AG20443 (cell line): ENCODE measurements around the gene ROM1.
"Not testable (repeated sequence)": the region's sequence is repeated elsewhere in the genome, so short reads cannot be mapped to it uniquely, and the experiment has no call there.

Source experiments
- DNase-seq: peaks from one replicate; pipeline ENCODE4 v3.0.0; 2012; ENCODE audit warnings: low spot score, mixed read lengths

ROM1 gene

GRCh38 chr11:62610403-62610802 lies 2.7 kb upstream of the ROM1 start:
- no peak for DNase-seq

- DNase-seq, result no peak
Measured at GRCh38 chr11:62610814-62611704, 2.0 kb upstream of the ROM1 start.

- DNase-seq, result peak; percentile 75
Measured at GRCh38 chr11:62611705-62612365, 1.2 kb upstream of the ROM1 start.

GRCh38 chr11:62613291-62613778 lies 278 bp downstream of the ROM1 start:
- DNase-seq, result no peak

- DNase-seq, result no peak
Measured at GRCh38 chr11:62614275-62614674, 1.2 kb downstream of the ROM1 start.

- no peak for DNase-seq
Measured at GRCh38 chr11:62615521-62615920, 2.5 kb downstream of the ROM1 start.

GRCh38 chr11:62616957-62617356 lies 3.9 kb downstream of the ROM1 start:
- not testable (repeated sequence) for DNase-seq

- no peak for DNase-seq
Measured at GRCh38 chr11:62621027-62621566, 8.0 kb downstream of the ROM1 start.

GRCh38 chr11:62621567-62622470 lies 8.8 kb downstream of the ROM1 start, which contains the start of gene B3GAT3:
TSS of gene B3GAT3 (minus strand) at chr11:62621986. CDS start at chr11:62621947, 39 bp downstream.
- peak; percentile 99 for DNase-seq

GRCh38 chr11:62622476-62623089 lies 9.5 kb downstream of the ROM1 start:
- no peak for DNase-seq

GRCh38 chr11:62627713-62628112 lies 14.7 kb downstream of the ROM1 start:
- DNase-seq, result no peak

- DNase-seq, result no peak
Measured at GRCh38 chr11:62632492-62632891, 19.4 kb downstream of the ROM1 start.

- no peak for DNase-seq
Measured at GRCh38 chr11:62644220-62644619, 31.2 kb downstream of the ROM1 start.

- DNase-seq, result no peak
Measured at GRCh38 chr11:62645671-62645945, 32.6 kb downstream of the ROM1 start.

- peak; percentile 100 for DNase-seq
Measured at GRCh38 chr11:62645946-62646824, 33.1 kb downstream of the ROM1 start, which contains the start of gene GANAB. TSS of gene GANAB (minus strand) at chr11:62646613. CDS start at chr11:62646599, 14 bp downstream.

GRCh38 chr11:62646825-62647608 lies 34.0 kb downstream of the ROM1 start:
- no peak for DNase-seq

GRCh38 chr11:62647609-62648005 lies 34.5 kb downstream of the ROM1 start:
- DNase-seq, result peak; percentile 63

GRCh38 chr11:62648185-62648966 lies 35.3 kb downstream of the ROM1 start:
- DNase-seq, result no peak

GRCh38 chr11:62648967-62649364 lies 35.9 kb downstream of the ROM1 start:
- DNase-seq, result no peak
